Measurements from ENCODE around the gene ZNRF2. TPM values are rescaled to one million over a fixed set of nuclear protein-coding genes. Genes with fewer than 3 reads are reported as not detected.

The ZNRF2 gene
- total and polyA plus RNA-seq, 2 donors (not counting 1 experiment from before 2014, with no cell fraction given), result 2.6 to 7.9 TPM

GRCh38 chr7:30359957-30360356 lies 75.6 kb downstream of the ZNRF2 start:
- H3K79me2 ChIP-seq (ENCODE audit: control insufficient read depth, insufficient read depth, low read length), result no peaks in the 10 kb centered on the region
- TF ChIP-seq CTCF (conservative IDR thresholded peaks at IDR 0.05 in 1 of 2, IDR thresholded peaks at IDR 0.05 in 1 of 2; ENCODE audit: low read depth in 1 of 2, low read length in 2 of 2) (no peak), EZH2 (IDR thresholded peaks at IDR 0.05; ENCODE audit: low read length, missing control alignments) (no peak)

GRCh38 chr7:30363778-30364563 lies 79.6 kb downstream of the ZNRF2 start:
- Histone ChIP-seq H3K27me3 (ENCODE audit: control insufficient read depth, insufficient read depth, low read length) (no peaks in the 10 kb centered on the region), H3K4me2 (ENCODE audit: extremely low read depth, insufficient read depth, low read length) (no peak overlapping the region), H3K9ac (ENCODE audit: insufficient read depth, low read length) (no peak overlapping the region), H2AFZ (ENCODE audit: low read length) (no peak overlapping the region), H4K20me1 (ENCODE audit: control insufficient read depth, extremely low read depth, insufficient read depth, low read length) (no peaks in the 10 kb centered on the region), H3K27ac (ENCODE audit: insufficient read depth, low read length) (no peak overlapping the region), H3K36me3 (ENCODE audit: control insufficient read depth, insufficient read depth, low read length) (no peaks in the 10 kb centered on the region), H3K79me2 (ENCODE audit: control insufficient read depth, insufficient read depth, low read length) (no peaks in the 10 kb centered on the region), H3K4me3 (replicated peaks in 1 of 4; ENCODE audit: control extremely low read depth in 1 of 4, insufficient read depth in 1 of 4, low read depth in 3 of 4, low read length in 4 of 4) (no peak overlapping the region), H3K4me1 (ENCODE audit: control insufficient read depth, extremely low read depth, insufficient read depth, low read length) (peaks cover 2% of the 10 kb centered on the region), H3K9me3 (ENCODE audit: control insufficient read depth, insufficient read depth, low read depth, low read length) (no peaks in the 10 kb centered on the region)
- DNase-seq (ENCODE audit: low read depth in 2 of 2), result no peak
- TF ChIP-seq CTCF (conservative IDR thresholded peaks at IDR 0.05 in 1 of 2, IDR thresholded peaks at IDR 0.05 in 1 of 2; ENCODE audit: low read depth in 1 of 2, low read length in 2 of 2), result no peak
- TF ChIP-seq EZH2 (IDR thresholded peaks at IDR 0.05; ENCODE audit: low read length, missing control alignments), result no peak

More at GRCh38 chr7:30359957-30360356, 75.6 kb downstream of the ZNRF2 start:
- Histone ChIP-seq H2AFZ (ENCODE audit: low read length) (no peak overlapping the region), H3K27ac (ENCODE audit: insufficient read depth, low read length) (no peak overlapping the region), H3K4me2 (ENCODE audit: extremely low read depth, insufficient read depth, low read length) (no peak overlapping the region), H3K4me1 (ENCODE audit: control insufficient read depth, extremely low read depth, insufficient read depth, low read length) (no peaks in the 10 kb centered on the region), H3K27me3 (ENCODE audit: control insufficient read depth, insufficient read depth, low read length) (no peaks in the 10 kb centered on the region), H3K9me3 (ENCODE audit: control insufficient read depth, insufficient read depth, low read depth, low read length) (no peaks in the 10 kb centered on the region), H3K36me3 (ENCODE audit: control insufficient read depth, insufficient read depth, low read length) (no peaks in the 10 kb centered on the region), H3K4me3 (replicated peaks in 1 of 4; ENCODE audit: control extremely low read depth in 1 of 4, insufficient read depth in 1 of 4, low read depth in 3 of 4, low read length in 4 of 4) (no peak overlapping the region), H4K20me1 (ENCODE audit: control insufficient read depth, extremely low read depth, insufficient read depth, low read length) (no peaks in the 10 kb centered on the region), H3K9ac (ENCODE audit: insufficient read depth, low read length) (no peak overlapping the region)
- DNase-seq (ENCODE audit: low read depth in 2 of 2), result no peak

- Histone ChIP-seq H3K9me3 (ENCODE audit: control insufficient read depth, insufficient read depth, low read depth, low read length) (no peaks in the 10 kb centered on the region), H3K36me3 (ENCODE audit: control insufficient read depth, insufficient read depth, low read length) (no peaks in the 10 kb centered on the region), H3K27ac (ENCODE audit: insufficient read depth, low read length) (no peak overlapping the region), H4K20me1 (ENCODE audit: control insufficient read depth, extremely low read depth, insufficient read depth, low read length) (no peaks in the 10 kb centered on the region), H3K79me2 (ENCODE audit: control insufficient read depth, insufficient read depth, low read length) (no peaks in the 10 kb centered on the region), H3K4me2 (ENCODE audit: extremely low read depth, insufficient read depth, low read length) (no peak overlapping the region), H3K9ac (ENCODE audit: insufficient read depth, low read length) (no peak overlapping the region), H3K27me3 (ENCODE audit: control insufficient read depth, insufficient read depth, low read length) (no peaks in the 10 kb centered on the region), H3K4me3 (replicated peaks in 1 of 4; ENCODE audit: control extremely low read depth in 1 of 4, insufficient read depth in 1 of 4, low read depth in 3 of 4, low read length in 4 of 4) (no peak overlapping the region), H3K4me1 (ENCODE audit: control insufficient read depth, extremely low read depth, insufficient read depth, low read length) (peaks cover 2% of the 10 kb centered on the region), H2AFZ (ENCODE audit: low read length) (no peak overlapping the region)
- TF ChIP-seq CTCF (conservative IDR thresholded peaks at IDR 0.05 in 1 of 2, IDR thresholded peaks at IDR 0.05 in 1 of 2; ENCODE audit: low read depth in 1 of 2, low read length in 2 of 2) (no peak), EZH2 (IDR thresholded peaks at IDR 0.05; ENCODE audit: low read length, missing control alignments) (no peak)
- DNase-seq (ENCODE audit: low read depth in 2 of 2), result no peak
Measured at GRCh38 chr7:30364773-30365172, 80.4 kb downstream of the ZNRF2 start.

All from fibroblast of lung (primary cell).